Endometrial microvascular endothelial cells (primary cell): Measurements from ENCODE around the gene PELO. TPM values are rescaled to one million over a fixed set of nuclear protein-coding genes. Genes with fewer than 3 reads are reported as not detected.
"Not testable (repeated sequence)": the region's sequence is repeated elsewhere in the genome, so short reads cannot be mapped to it uniquely, and the experiment has no call there.

Experiments
- in situ Hi-C: cut with HindIII; loops from 2 replicates; pipeline ENCODE4 v1.10.0; 2017; ENCODE audit warnings: low sequenced_read_pairs, low pct_unique_long_range_greater_than_20kb; ENCODE audit errors: inconsistent ontology term
- total RNA-seq: library from RNA; depleted of rRNA; stranded (reverse); fragments of >200 nt; gene quantifications from one replicate; pipeline ENCODE4 v1.2.3, GENCODE V29; 2015; ENCODE audit errors: inconsistent ontology term

Gene PELO
- 15.2 TPM for total RNA-seq

- in situ Hi-C loops: no loop called here
Measured at GRCh38 chr5:52787600-52788504, at the start of gene PELO, which contains the start of gene ITGA1. PELO (plus strand) TSS chr5:52787916; CDS start chr5:52800395, 12,479 bp downstream. ITGA1 (plus strand) TSS chr5:52787916; CDS start chr5:52788354, 438 bp downstream.

- in situ Hi-C loops: no loop called here
Measured at GRCh38 chr5:52738095-52738506, 49.6 kb upstream of the PELO start.

GRCh38 chr5:52740007-52740406 is 47.7 kb upstream of the PELO start:
- in situ Hi-C loops: no loop called here

- in situ Hi-C loops: no loop called here
Measured at GRCh38 chr5:52743012-52743411, 44.7 kb upstream of the PELO start.

- in situ Hi-C loops: no loop called here
Measured at GRCh38 chr5:52743529-52743928, 44.2 kb upstream of the PELO start.

GRCh38 chr5:52743970-52744369 is 43.7 kb upstream of the PELO start:
- in situ Hi-C loops: no loop called here

GRCh38 chr5:52744867-52745458 is 42.8 kb upstream of the PELO start:
- in situ Hi-C loops: not testable (repeated sequence)

- in situ Hi-C loops: no loop called here
Measured at GRCh38 chr5:52746539-52746938, 41.2 kb upstream of the PELO start.

- in situ Hi-C loops: no loop called here
Measured at GRCh38 chr5:52748590-52748989, 39.1 kb upstream of the PELO start.

GRCh38 chr5:52749666-52750065 is 38.0 kb upstream of the PELO start:
- in situ Hi-C loops: no loop called here

- in situ Hi-C loops: no loop called here
Measured at GRCh38 chr5:52751137-52751536, 36.6 kb upstream of the PELO start.

- in situ Hi-C loops: no loop called here
Measured at GRCh38 chr5:52754051-52754450, 33.7 kb upstream of the PELO start.

GRCh38 chr5:52757527-52757926 is 30.2 kb upstream of the PELO start:
- in situ Hi-C loops: no loop called here

GRCh38 chr5:52758014-52758413 is 29.7 kb upstream of the PELO start:
- in situ Hi-C loops: no loop called here

- in situ Hi-C loops: no loop called here
Measured at GRCh38 chr5:52759331-52759730, 28.4 kb upstream of the PELO start.

- in situ Hi-C loops: no loop called here
Measured at GRCh38 chr5:52760695-52761366, 26.9 kb upstream of the PELO start.

- in situ Hi-C loops: no loop called here
Measured at GRCh38 chr5:52767217-52767743, 20.4 kb upstream of the PELO start.

- in situ Hi-C loops: no loop called here
Measured at GRCh38 chr5:52767766-52768480, 19.8 kb upstream of the PELO start.

GRCh38 chr5:52769061-52769460 is 18.7 kb upstream of the PELO start:
- in situ Hi-C loops: no loop called here
